OCI-LY7 (cell line): ENCODE data around the gene KIF1B. TPM values are rescaled to one million over a fixed set of nuclear protein-coding genes. Genes with fewer than 3 reads are reported as not detected.

ENCODE experiments used
- BruUV-seq: library from RNA; stranded (reverse); fragments of 400-500 nt; replicated peaks from 2 replicates; lab custom pipeline; 2021; lab: Mats Ljungman, UMichigan
- CTCF ChIA-PET: fragments of 300-600 bp; sonication (Branson Sonifier 250); formaldehyde crosslinking; loops from one replicate; lab custom pipeline; 2022; ENCODE audit warnings: antibody characterized with exemption; ENCODE audit not compliant: unreplicated experiment; lab: Charles Lee
- POLR2A ChIA-PET: fragments of 300-600 bp; sonication (Branson Sonifier 250); formaldehyde crosslinking; loops from one replicate; lab custom pipeline; 2022; ENCODE audit warnings: antibody characterized with exemption; lab: Charles Lee
- DNase-seq: peaks from one replicate; pipeline ENCODE4 v3.0.0-alpha.2; 2015; ENCODE audit warnings: low spot score
- H2AFZ ChIP-seq: fragments of 200-600 bp; sonication (generic), shearing (Covaris generic); 2 replicates; pipeline ENCODE4 v1.6.1; 2014; ENCODE audit warnings: mild to moderate bottlenecking, antibody characterized with exemption, low read length, moderate library complexity
- H3K27ac ChIP-seq: fragments of 200-600 bp; sonication (generic); 2 replicates; pipeline ENCODE4 v1.5.1; 2014; ENCODE audit warnings: mixed run types, low read depth, mild to moderate bottlenecking, moderate library complexity, low read length, inconsistent platforms; ENCODE audit not compliant: poor library complexity, severe bottlenecking
- H3K36me3 ChIP-seq: fragments of 200-600 bp; sonication (generic); 2 replicates; pipeline ENCODE4 v1.6.1; 2014; ENCODE audit warnings: mild to moderate bottlenecking, antibody characterized with exemption, low read length, moderate library complexity, mixed read lengths; ENCODE audit not compliant: insufficient read depth
- H3K4me1 ChIP-seq: fragments of 200-600 bp; sonication (generic); 2 replicates; pipeline ENCODE4 v1.5.1; 2014; ENCODE audit warnings: mild to moderate bottlenecking, low read length; ENCODE audit not compliant: insufficient read depth, poor library complexity, severe bottlenecking
- H3K4me2 ChIP-seq: fragments of 200-600 bp; sonication (generic); 2 replicates; pipeline ENCODE4 v1.6.1; 2014; ENCODE audit warnings: mild to moderate bottlenecking, low read length
- H3K4me3 ChIP-seq: fragments of 200-600 bp; sonication (generic); 2 replicates; pipeline ENCODE4 v1.5.1; 2014; ENCODE audit warnings: mild to moderate bottlenecking, low read depth, low read length; ENCODE audit not compliant: poor library complexity, severe bottlenecking
- H3K79me2 ChIP-seq: fragments of 200-600 bp; sonication (generic); 2 replicates; pipeline ENCODE4 v1.6.1; 2016; ENCODE audit warnings: low read depth, mild to moderate bottlenecking, low read length, moderate library complexity, mixed read lengths; ENCODE audit not compliant: insufficient read depth
- H3K9me2 ChIP-seq: fragments of 200-600 bp; sonication (generic); 2 replicates; pipeline ENCODE4 v1.6.1; 2016; ENCODE audit warnings: mild to moderate bottlenecking, low read length, mixed read lengths; ENCODE audit not compliant: insufficient read depth
- H3K9me3 ChIP-seq: fragments of 200-600 bp; sonication (generic); 2 replicates; pipeline ENCODE4 v1.6.1; 2014; ENCODE audit warnings: mild to moderate bottlenecking, mixed run types, low read length, mixed read lengths
- H4K20me1 ChIP-seq: fragments of 200-600 bp; sonication (generic); 2 replicates; pipeline ENCODE4 v1.6.1; 2014; ENCODE audit warnings: mild to moderate bottlenecking, antibody characterized with exemption, low read length, moderate library complexity, mixed read lengths; ENCODE audit not compliant: insufficient read depth
- EZH2phosphoT487 ChIP-seq: fragments of 200-600 bp; sonication (generic); IDR thresholded peaks from 2 replicates; pipeline ENCODE4 v1.6.1; 2018; ENCODE audit warnings: low read depth, borderline replicate concordance, mild to moderate bottlenecking, mixed run types, antibody characterized with exemption, low read length, moderate library complexity, mixed read lengths
- intact Hi-C: fragments of 100-400 bp; cut with micrococcal nuclease; formaldehyde crosslinking; loops from one replicate; pipeline ENCODE4 v1.10.0; 2022; ENCODE audit not compliant: unreplicated experiment
- total RNA-seq, 2 experiments: library from RNA; depleted of rRNA in 1 of 2; stranded (reverse); fragments of >200 nt in 1 of 2; shearing (Covaris generic) in 1 of 2; gene quantifications; 2 replicates each; pipeline ENCODE4 v1.2.3, GENCODE V29; 2014 to 2022
- TF ChIP-seq, protein P1 (sequence below): fragments of 200-600 bp; sonication (generic); conservative IDR thresholded peaks from 2 replicates; pipeline ENCODE4 v1.5.1; 2014; ENCODE audit warnings: mild to moderate bottlenecking, antibody characterized with exemption, low read length, moderate library complexity, mixed read lengths

Gene KIF1B
- total RNA-seq, 2 experiments from 2014 or later: 3.8 to 4.8 TPM

GRCh38 chr1:10189659-10190058, 20.7 kb upstream of the KIF1B start:
- no TSS peak for BruUV-seq
- CTCF ChIA-PET: no interaction called here
- intact Hi-C loops: no loop called here

DNA sequence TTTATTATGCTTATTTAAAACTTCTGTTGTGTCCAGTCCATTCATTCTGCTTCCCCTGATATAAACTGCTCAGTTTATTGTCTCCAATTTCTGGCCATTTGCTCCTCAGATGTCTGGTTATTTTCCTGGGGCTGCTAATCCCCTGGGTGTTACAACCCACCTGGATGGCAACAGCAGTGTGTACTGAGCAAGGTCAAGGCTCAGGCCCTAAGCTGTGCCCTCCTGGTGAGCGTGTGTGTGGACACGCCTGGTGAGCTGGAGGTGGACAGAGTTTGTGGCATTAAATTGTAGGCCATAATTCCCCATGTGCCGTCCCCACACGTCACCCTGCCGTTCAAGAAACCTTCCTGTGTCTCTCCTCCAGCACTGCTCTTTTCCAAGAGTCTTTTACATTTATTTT, 18.1 kb upstream of the KIF1B start:
- no TSS peak for BruUV-seq
- ChIA-PET POLR2A (no interaction called here), CTCF (no interaction called here)
- intact Hi-C loops: no loop called here
- no peaks in the 10 kb centered on the region for H3K79me2 ChIP-seq
- no peaks in the 10 kb centered on the region for H3K4me1 ChIP-seq
- H3K36me3 ChIP-seq: no peaks in the 10 kb centered on the region
- H3K9me2 ChIP-seq: no peaks in the 10 kb centered on the region
- no peak overlapping the region for H2AFZ ChIP-seq
- DNase-seq: no peak
- TF ChIP-seq, protein P1, sequence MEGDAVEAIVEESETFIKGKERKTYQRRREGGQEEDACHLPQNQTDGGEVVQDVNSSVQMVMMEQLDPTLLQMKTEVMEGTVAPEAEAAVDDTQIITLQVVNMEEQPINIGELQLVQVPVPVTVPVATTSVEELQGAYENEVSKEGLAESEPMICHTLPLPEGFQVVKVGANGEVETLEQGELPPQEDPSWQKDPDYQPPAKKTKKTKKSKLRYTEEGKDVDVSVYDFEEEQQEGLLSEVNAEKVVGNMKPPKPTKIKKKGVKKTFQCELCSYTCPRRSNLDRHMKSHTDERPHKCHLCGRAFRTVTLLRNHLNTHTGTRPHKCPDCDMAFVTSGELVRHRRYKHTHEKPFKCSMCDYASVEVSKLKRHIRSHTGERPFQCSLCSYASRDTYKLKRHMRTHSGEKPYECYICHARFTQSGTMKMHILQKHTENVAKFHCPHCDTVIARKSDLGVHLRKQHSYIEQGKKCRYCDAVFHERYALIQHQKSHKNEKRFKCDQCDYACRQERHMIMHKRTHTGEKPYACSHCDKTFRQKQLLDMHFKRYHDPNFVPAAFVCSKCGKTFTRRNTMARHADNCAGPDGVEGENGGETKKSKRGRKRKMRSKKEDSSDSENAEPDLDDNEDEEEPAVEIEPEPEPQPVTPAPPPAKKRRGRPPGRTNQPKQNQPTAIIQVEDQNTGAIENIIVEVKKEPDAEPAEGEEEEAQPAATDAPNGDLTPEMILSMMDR: no peak
- no peak for TF ChIP-seq EZH2phosphoT487
- H3K4me3 ChIP-seq: no peak overlapping the region
- H4K20me1 ChIP-seq: no peaks in the 10 kb centered on the region
- H3K9me3 ChIP-seq: no peaks in the 10 kb centered on the region
- no peak overlapping the region for H3K27ac ChIP-seq
- H3K4me2 ChIP-seq: no peak overlapping the region

More at GRCh38 chr1:10189659-10190058, 20.7 kb upstream of the KIF1B start:
- no peaks in the 10 kb centered on the region for H3K9me2 ChIP-seq
- H4K20me1 ChIP-seq: no peaks in the 10 kb centered on the region
- no peak overlapping the region for H3K4me3 ChIP-seq
- no peaks in the 10 kb centered on the region for H3K9me3 ChIP-seq
- no peaks in the 10 kb centered on the region for H3K4me1 ChIP-seq
- H3K36me3 ChIP-seq: no peaks in the 10 kb centered on the region
- POLR2A ChIA-PET: no interaction called here
- no peak for TF ChIP-seq EZH2phosphoT487
- TF ChIP-seq, protein P1: no peak
- peak overlapping the region; percentile 5; the same call in 1 of the 2 replicates for H3K4me2 ChIP-seq
- no peaks in the 10 kb centered on the region for H3K79me2 ChIP-seq
- no peak overlapping the region for H2AFZ ChIP-seq
- no peak overlapping the region for H3K27ac ChIP-seq
- DNase-seq: peak; percentile 16

DNA sequence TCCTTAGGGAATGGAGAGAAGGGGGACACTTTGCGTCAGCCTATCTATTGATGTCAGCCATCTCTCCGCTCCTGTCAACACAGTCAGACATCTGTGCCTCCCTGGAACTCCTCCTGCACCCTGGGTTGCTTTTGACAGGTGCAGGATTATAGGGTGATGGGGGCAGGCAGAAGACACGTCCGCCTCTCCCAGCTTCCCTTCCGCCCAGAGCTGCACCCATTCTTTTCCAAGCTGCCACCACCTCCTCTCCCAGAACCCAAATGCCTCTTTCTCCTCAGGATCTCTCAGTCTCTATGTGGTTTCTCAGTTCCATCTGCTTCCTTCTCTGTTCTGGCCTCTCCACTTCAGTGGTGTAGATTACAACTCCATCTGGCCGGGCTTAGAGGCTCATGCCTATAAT, 17.1 kb upstream of the KIF1B start:
- no peak overlapping the region for H3K4me3 ChIP-seq
- no peak overlapping the region for H2AFZ ChIP-seq
- ChIA-PET CTCF (no interaction called here), POLR2A (no interaction called here)
- H3K4me2 ChIP-seq: no peak overlapping the region
- H3K4me1 ChIP-seq: no peaks in the 10 kb centered on the region
- no TSS peak for BruUV-seq
- TF ChIP-seq, protein P1: no peak
- TF ChIP-seq EZH2phosphoT487: no peak
- no peak for DNase-seq
- no peak overlapping the region for H3K27ac ChIP-seq
- H3K9me3 ChIP-seq: no peaks in the 10 kb centered on the region
- H3K79me2 ChIP-seq: no peaks in the 10 kb centered on the region
- no peaks in the 10 kb centered on the region for H3K36me3 ChIP-seq
- intact Hi-C loops: no loop called here
- H3K9me2 ChIP-seq: no peaks in the 10 kb centered on the region
- no peaks in the 10 kb centered on the region for H4K20me1 ChIP-seq
